GM12873 (cell line): ENCODE measurements around the gene KIF5A.

Experiments used
- TF ChIP-seq, protein P1 (sequence below): IDR thresholded peaks from 2 replicates; pipeline ENCODE4 v1.5.1; 2012; ENCODE audit warnings: low read depth, mild to moderate bottlenecking, moderate library complexity, low read length, control low read depth; ENCODE audit not compliant: insufficient read depth; ENCODE audit errors: missing control alignments

The KIF5A gene

DNA sequence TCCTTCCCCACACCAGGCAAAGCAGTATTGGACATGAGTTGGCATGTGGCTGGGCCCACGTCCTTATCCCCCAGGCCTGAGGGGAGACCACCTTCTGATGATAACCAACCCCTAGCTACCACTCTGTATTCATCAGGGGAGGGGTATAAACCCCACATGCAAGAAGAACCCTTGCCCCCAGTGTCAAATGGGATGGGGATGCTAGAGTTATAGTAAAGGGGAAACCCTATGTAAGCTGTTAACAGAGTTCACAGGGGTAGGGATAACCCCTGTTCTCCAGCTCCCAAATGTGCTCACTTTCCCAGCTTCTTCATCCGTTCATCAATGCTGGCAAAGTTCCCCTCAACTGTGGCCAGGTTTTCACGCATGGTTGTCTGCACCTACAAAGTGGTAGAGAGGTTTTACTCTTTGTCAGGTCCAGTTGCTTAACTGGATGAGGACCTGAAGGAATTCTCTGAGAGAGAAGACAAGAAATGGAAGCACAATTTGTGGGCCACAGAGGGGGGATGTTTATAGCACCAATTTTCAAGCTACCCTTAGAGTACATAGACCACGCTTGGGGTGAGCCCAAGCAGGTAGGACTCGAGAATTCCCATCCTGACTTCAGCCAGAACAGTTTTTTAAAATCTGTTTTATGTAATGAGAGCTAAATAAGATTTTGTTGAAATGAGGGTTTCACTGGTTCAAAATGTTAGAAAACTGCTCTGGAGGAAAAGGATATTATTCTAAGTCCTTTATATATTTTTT, 19.3 kb upstream of the KIF5A start:
- TF ChIP-seq, protein P1, sequence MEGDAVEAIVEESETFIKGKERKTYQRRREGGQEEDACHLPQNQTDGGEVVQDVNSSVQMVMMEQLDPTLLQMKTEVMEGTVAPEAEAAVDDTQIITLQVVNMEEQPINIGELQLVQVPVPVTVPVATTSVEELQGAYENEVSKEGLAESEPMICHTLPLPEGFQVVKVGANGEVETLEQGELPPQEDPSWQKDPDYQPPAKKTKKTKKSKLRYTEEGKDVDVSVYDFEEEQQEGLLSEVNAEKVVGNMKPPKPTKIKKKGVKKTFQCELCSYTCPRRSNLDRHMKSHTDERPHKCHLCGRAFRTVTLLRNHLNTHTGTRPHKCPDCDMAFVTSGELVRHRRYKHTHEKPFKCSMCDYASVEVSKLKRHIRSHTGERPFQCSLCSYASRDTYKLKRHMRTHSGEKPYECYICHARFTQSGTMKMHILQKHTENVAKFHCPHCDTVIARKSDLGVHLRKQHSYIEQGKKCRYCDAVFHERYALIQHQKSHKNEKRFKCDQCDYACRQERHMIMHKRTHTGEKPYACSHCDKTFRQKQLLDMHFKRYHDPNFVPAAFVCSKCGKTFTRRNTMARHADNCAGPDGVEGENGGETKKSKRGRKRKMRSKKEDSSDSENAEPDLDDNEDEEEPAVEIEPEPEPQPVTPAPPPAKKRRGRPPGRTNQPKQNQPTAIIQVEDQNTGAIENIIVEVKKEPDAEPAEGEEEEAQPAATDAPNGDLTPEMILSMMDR, result no peak

DNA sequence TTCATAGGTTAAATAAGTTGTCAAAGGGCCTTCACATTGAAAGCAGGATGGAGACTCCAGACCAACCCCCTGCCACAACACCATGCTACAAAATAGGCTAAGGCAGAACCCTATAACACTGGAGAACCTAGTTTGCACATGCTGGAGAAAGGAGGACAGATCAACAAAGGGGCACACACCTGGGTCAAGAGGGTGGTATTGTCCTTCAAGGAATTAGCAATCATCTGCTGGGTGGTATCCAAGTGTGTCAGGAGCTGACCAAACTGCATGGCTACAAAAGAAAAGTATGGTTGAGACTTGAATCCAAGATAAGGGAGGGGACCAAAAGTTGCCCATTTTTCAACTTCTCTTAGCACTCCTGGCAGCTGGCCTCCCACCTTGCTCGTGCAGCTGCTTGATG, 18.0 kb upstream of the KIF5A start:
- TF ChIP-seq, protein P1, result no peak

DNA sequence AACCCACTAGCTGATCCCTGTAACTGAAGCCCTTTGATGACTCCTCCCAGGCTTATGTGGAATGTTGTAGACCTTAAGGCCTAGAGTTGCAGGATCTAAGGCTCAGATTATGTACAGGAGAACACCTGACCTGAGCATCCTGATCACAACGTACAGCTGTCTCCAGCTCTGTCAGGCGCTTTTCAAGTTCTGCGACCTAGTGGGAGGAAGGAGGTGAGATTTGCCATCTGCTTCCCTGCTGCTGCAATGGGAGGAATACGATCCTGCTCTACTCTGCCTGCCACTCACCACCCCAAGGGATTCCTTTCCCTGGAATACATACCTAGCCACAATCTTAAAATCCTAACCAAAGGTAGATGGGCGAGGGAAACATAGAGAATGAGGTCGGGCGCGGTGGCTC, 16.7 kb upstream of the KIF5A start:
- TF ChIP-seq, protein P1, result no peak

DNA sequence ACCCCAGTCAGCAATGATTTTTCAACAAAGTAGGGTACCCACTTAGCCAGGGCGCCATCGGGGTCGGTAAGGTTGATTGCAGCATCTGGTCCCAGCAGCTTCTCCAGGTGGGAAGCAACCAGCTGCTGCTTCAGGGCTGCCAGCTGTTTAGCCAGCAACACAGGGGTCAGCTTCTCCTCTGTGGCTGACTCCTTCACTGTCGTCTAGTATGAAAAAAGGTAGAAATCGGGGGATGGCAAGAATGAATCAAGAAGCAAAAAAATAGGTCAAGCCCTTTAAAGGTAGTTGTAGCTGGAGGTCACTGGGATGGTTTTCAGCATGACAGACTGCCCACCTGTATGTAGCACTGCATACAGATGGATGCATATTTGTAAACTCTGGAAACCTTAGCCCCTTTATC, 15.6 kb upstream of the KIF5A start:
- TF ChIP-seq, protein P1, result no peak

DNA sequence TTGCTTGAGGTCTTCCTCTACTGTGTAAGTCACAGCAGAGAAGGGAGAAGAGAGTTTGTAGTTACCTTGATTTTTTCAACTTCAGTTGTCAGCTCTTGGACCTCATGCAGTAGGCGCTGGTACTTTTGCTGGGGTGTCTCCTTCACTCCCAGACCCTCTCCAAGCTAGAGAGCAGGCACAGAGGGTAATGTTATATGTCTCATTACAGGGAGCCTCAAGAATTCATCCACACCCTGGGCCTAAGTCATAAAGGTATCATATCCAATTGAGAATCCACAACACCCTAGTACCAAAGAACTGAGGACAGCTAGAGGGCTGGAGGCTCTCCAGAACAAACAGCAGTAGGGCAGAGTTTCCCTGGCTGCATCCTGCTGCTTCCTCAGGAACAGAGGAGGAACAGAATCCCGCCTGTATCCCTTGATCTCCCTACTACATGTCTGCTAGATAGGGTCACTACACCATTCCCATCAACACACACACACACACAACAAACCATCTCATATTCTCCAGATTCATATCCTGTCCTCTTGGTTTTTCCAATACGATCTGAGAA, 14.8 kb upstream of the KIF5A start:
- TF ChIP-seq, protein P1, result no peak

DNA sequence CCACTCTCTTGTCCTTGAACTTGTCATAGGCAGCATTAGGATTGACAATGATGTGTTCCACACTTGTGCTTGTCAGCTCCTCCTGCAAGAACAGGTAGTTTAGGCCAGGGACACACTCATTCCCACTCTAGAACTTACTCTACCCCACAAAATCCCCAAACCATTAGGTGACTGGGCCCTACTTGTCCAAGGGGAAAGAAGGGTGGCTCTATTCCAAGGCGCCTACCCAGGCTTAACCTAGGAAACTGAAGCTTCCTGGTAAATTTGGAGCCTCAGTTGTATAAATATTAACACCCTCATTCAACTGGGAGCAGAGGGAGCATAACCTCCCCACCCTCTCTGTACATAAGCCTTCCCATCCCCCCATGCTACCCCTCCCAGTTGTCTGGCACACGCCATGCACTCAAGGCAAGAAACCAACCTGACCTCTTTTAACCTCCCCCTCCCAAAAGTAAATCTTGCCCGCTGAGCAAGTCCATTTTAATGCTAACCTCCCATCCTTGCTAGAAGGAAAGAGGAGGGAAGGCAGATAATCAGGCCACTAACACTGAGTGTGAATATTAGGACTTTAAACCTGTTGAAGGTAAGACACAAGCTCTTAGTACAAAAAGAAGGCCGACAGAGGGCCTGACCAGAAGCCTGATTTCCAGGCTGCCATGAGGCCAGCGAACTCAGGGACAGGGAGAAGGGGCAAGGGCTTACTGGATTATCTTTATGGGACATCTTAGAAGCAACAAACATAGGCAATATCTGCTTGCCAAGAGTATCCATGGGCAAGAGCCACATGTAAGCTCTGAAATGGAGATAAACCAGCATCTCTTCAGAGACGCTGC, 13.9 kb upstream of the KIF5A start:
- TF ChIP-seq, protein P1, result no peak

DNA sequence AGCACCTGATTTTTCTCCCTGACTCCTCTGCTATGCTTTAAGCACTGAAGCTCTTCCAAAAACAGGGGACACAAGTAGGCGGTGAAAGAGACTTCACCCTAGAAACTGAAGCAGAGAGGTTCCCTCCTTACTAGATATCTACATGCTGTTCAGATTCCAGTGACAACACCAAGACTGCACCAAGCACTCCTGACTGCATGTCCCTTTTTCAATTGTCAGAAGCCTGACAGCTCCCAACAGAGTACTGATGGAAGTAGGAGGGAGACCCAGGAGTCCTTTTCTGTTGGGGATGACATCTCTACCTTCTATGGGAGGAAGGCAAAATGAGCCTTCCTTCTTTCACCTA, 13.3 kb upstream of the KIF5A start:
- TF ChIP-seq, protein P1, result no peak
